Fibroblast of upper back skin (primary cell): ENCODE measurements around the gene VSIG4.
"Not testable (repeated sequence)": the region's sequence is repeated elsewhere in the genome, so short reads cannot be mapped to it uniquely, and the experiment has no call there.

Source experiments
- DNase-seq: peaks from one replicate; pipeline ENCODE4 v3.0.0-alpha.2; 2013

VSIG4 gene, protein sequence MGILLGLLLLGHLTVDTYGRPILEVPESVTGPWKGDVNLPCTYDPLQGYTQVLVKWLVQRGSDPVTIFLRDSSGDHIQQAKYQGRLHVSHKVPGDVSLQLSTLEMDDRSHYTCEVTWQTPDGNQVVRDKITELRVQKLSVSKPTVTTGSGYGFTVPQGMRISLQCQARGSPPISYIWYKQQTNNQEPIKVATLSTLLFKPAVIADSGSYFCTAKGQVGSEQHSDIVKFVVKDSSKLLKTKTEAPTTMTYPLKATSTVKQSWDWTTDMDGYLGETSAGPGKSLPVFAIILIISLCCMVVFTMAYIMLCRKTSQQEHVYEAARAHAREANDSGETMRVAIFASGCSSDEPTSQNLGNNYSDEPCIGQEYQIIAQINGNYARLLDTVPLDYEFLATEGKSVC

DNA sequence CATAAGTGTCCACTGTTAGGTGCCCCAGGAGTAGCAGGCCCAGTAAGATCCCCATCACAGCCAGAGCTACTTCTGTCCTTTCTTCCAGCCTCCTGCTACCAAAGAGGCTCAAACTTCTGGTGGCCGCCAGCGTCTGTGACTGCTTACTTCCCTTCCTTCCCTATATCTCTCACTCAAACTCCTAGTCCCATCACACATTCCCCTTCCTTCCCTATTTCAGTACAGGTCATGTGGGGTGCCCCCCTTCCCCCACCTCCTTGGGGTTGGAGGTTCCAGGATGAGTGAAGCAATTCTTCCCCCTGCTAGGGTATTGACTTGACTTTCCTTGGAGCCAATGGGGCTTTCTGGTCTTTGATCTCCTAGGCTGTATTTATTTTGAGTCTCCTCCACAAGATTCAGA is at the start of gene VSIG4:
TSS of gene VSIG4 (minus strand) at position 137 of the 400 bp plus-strand sequence. CDS start at position 55, 82 bp downstream.
- DNase-seq, result no peak

DNA sequence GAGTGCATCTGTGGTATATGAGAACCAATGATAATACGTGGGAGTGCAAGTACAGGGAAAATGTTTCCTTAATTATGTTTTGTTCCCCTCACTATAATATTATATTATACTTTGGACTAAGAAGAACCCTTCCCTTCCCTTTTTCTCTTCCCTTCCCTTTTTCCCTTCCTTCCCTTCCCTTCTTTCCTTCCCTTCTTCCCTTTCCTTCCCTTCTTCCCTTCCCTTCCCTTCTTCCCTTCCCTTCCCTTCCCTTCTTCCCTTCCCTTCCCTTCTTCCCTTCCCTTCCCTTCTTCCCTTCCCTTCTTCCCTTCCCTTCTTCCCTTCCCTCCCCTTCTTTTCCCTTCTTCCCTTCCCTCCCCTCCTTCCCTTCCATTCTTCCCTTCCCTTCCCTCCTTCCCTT is 36.9 kb upstream of the VSIG4 start:
- DNase-seq, result no peak

DNA sequence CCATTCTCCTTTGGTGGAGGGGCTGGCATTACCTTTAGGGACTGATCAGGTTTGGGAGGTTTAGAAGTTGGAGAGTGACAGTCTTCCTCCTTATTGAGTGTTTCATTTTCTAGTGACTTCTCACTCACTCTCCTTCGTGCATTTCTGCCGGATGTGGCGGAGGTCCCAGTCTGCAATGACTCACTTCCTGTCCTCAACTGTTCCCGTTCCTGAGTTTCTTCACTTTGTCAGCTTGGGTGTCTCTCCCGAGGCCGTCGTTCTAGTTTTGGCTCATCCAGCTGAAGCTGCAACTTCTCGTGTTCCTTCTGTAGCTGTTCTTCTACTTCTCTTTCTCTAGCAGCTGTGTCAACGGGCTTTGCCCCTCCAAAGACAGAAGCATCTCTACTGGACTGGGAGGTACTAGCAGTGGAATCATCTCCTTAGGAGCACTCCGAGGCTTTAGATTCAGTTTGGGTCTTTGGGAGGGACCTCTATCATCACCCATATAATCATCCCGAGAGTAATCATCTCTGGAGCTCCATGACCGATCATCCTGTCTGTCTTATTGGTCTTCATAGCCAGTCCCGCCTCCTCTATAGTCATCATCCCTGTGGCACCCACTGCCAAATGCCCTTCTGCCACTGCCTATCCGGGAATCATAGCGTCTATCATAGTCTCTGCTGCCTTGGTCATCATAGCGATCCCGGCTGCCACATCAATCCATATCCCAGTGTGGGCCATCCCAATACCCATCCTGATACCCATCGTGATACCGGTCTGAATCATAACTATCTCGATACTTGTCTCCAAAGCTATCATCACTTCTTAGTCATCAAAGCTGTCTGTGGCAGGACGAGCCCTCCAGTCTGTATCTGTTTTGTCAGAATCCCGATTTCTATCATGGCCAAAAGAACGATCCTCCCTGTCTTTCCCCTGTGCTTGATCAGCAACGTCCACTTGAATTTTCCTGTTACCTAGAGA is 35.3 kb upstream of the VSIG4 start:
- DNase-seq, result no peak

DNA sequence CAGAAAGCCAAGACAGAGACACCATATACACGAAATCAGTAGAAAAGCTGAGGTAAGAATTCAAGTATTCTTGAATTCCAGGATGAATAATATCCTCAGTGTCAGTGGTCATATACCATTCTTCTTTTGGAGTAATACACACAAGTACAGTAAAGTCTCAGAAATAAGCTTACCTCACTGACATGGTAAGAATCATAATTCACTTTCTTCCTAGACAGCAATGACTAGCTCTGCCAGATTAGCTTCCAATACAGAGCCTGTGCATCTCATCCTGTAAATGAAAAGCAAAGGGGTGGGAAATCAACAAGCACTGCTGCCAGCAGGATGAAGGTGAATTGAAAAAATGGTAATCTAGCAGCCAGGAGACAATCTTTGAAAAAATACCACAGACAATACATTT is 31.2 kb upstream of the VSIG4 start:
- no peak for DNase-seq

DNA sequence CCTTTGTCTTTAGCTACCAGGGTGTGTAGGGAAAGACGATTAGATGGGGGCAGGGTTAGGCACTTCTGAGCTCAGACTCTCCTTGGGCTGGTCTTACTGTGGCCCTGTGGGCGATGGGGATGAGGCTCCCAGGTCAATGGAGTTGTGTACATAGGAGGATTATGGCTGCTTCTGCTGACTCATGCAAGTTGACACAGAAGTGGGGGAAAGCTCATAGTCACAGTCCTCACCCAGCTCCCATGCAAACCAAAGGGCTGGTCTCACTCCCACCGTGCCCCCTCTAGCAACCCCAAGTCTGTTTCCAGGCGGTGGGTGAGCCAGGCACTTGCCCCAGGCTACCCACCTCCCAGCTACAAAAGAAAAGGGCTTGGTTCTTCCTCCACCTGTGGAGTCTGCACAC is 24.4 kb upstream of the VSIG4 start:
- no peak for DNase-seq

DNA sequence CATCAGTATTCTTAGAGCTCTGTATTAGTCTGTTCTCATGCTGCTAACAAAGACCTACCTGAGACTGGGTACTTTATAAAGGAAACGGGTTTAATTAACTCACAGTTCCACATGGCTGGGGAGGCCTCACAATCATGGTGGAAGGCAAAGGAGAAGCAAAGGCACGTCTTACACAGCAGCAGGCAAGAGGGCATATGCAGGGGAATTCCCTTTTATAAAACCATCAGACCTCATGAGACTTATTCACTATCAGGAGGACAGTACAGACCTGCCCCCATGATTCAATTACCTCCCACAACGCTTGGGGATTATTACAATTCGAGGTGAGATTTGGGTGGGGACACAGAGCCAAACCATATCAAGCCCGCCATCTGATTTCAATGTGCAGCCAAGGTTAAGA is 17.1 kb upstream of the VSIG4 start:
- not testable (repeated sequence) for DNase-seq

DNA sequence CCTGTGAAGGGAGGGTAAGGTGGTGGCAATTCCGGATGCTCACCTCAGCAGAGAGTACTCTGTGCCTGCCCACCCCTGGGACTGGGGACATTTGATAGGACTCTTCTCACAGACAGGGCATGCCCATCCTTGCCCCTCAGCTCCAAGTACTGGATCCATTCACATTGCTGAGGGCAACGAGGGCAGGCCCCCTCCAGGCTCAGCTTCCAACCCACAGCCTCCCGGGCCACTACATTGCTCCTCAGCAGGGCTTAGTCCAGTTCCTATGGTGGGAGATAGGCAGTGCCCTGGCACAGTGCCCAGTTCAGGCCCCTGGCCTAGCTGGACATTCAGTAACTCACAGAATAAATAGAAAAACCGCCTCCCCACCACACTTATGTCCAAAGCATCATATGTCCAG is 15.1 kb upstream of the VSIG4 start:
- DNase-seq, result no peak

DNA sequence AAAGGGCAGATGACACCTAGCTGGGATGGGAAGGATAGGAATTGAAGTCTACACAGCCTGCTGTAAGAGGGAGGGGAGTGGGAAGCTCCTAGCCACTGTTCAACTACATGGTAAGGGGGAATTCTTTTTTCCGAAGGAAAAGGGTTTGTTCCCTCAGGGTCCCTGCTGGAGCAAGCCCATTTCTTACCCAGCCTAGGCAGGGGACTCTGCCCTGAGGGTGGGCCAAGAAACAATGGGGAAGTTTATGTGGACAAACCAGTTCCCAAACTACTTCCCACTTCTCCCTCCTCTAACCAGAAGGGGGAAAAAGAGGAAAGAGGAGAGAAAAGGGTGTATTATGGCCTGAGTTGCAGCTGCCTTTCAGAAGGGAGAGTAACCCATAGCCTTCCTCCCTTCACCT is 13.5 kb upstream of the VSIG4 start:
- no peak for DNase-seq

DNA sequence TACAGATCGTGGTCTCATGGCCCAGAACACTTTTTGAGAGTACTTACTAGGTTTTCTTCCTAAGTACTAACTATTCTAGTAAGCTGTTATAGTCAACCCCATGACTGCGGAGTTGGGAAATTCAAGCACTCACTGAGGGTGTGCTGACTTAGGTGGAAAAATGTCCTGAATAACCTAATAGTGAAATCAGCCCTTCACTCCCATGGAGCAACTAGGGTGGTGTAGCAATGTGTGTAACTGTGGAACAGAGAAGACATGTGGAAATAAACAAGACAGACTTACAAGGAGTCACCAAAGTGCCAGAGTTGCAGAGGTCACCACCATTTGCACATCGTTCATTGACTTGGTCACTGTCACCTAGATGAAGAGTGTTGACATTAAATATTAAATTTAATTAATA is 12.1 kb upstream of the VSIG4 start:
- DNase-seq, result no peak

DNA sequence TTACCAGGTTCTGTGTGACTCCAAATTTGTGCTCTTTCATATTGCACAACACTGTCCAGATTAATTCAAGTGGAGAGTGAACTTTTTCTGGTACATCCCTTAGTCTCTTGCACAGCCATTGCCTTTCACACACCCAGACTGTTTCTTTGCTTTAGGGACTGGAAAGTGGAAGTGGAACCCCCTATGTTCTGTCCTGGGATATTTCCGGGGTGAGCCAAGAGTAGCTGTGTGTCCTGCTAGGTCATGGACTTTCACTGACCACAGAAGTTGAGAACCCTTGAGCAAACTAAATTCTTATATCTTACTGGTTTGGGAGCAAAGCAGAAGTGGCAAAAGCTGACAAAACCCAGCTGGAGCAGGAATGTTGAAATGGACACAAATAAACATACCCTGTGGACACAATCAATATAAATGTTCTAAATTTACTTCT is 10.3 kb upstream of the VSIG4 start:
- no peak for DNase-seq

DNA sequence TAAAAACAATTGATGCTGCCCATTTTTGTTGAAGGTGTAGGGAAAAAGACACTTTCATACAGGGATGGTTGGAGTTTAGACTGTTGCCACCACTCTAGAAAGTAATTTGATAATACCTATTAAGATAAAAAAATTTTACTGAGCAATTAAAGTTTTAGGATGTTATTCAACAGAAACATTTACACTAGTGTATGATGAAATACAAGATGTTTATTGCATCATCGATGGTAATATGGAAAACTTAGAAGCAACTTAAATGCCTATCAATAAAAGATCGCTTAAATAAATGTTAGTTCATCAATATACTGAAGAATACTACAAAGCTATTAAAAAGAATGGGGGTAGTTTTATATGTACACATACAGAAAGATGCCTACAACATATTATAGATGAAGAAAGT is 9.2 kb upstream of the VSIG4 start:
- no peak for DNase-seq

DNA sequence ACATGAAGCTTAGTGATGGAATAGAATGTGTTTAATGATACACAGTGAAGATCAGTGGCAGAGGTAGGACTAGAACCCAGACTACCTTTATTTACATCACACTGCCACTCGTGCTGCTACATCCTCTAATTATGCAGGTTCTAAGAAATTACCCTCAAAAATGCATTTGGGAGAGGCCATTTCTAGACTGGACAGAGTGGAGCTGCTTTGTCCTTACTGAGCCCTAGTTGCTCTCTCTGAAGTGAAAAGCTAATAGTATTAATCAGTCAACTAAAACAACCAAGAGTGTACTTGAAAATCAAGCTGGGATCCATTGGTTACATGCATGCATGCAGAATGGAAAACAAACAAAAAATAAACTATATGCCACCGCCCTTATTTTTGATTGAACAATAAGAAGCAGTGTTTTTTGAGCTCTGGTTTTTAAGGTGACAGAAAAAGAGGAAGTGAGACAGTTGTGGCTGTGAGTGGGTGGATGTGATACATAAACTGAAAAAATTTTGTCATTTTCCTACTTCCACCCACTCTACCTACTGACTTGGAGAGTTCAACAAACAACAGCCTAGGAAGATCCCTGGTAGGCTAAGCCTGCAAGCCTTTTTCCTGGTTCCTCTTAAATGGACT is 6.8 kb upstream of the VSIG4 start:
- no peak for DNase-seq

DNA sequence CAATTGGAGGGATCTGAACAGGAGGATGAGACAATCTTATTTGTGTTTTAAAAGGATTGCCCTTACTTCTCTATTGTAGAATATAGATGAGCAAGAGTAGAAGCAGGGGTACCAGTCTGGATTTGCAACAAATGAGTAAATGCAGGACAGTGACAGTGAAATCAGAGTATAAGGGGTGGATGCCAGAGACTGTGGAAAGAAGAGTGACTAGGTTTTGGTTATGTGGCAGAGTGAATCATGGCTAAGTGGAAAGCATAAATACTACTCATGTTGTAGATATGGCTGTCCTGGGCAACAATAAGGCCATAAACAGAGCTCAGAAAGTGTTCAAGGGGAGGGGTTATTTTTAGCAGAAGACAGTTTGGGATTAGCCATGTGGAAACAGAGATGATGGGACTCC is 6.0 kb upstream of the VSIG4 start:
- no peak for DNase-seq

DNA sequence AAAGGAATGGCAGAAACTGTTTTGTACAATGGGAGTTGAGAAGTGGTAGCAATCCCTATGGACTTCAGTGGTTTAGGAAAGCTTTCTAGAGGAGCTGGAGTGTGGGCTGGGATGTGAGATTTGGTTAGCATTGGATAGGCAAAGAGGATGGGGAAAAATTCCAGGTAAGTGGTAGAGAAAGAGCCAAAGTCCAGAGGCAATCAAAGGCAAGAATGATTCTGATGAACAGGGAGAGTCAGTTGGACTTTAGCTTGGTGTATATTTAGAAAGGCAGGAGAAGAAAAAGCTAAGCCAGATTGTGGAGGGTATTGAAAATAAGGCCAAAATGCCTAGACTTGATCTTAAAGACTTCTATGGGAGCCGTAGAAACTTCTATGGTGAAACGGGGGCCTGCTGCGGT is 3.7 kb upstream of the VSIG4 start:
- DNase-seq, result no peak

DNA sequence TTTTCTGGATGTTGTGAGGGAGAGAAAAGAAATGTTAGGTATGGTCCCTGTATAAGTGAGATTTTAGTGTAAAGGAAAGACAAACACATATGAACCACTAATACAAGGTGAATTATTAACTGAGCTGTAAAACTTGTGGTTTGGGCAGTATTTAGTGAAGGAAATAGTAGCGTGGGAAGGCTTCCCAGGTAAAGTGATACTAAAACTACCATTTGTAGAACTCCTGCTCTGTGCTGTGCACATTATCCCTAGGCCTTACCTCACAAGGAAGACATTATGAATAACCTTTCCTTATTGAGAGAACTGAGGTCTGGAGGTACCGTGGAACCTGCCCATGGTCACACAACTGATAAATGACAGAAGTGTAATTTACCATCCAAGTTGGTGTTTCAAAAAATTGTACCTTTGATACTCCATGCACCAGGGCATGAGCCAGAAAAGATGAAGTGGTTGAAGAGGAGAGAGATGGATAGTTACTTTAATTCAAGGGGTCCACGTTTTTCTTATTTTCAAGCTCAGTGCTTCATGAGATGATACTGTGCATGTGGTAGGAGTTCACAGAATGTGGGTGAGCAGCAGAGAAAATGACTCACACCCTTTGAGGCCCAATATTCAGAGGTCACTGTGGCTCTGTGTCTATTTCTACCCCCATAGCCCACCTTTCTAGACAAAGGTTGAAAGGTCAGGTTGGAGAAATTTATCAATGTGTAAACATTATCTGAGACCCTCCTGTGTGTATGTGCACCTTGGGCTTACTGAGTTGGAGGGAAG is 2.6 kb upstream of the VSIG4 start:
- no peak for DNase-seq

DNA sequence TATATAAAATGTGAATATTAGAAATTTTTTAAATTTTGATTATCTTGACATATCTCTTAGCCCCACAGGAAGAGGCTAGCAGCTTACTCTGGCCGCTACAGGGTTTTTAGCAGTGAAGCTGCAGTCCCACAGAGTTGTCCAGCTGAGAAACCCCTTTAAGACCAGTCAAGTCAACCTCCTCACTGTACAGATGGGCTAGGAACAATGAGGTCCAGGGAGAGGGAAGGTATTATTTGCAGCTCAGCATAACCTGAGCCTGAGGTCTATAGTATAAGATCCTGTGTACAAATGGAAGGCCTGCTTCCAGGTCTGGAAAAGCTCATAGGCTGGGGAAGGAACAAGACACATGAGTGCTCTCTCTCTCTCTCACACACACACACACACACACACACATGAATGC is 1.8 kb downstream of the VSIG4 start:
- DNase-seq, result no peak

DNA sequence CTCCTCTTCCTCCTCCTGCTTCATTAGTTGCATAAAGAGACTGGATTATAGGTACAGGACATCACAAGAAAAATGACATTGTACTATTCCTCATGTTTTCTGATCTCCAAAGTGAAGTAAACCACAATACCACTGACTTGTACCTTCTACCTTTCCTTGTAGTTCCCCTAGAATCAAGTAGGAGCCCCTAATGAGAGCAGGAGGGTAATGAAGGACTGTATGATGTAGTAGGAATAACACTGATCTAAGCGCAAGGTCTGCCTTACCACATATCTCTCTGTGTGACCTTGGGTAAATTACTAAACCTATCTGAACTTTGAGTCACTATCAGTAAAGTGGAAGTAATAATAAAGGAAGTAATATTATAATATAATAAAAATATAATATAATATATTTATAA is 3.6 kb downstream of the VSIG4 start:
- no peak for DNase-seq

DNA sequence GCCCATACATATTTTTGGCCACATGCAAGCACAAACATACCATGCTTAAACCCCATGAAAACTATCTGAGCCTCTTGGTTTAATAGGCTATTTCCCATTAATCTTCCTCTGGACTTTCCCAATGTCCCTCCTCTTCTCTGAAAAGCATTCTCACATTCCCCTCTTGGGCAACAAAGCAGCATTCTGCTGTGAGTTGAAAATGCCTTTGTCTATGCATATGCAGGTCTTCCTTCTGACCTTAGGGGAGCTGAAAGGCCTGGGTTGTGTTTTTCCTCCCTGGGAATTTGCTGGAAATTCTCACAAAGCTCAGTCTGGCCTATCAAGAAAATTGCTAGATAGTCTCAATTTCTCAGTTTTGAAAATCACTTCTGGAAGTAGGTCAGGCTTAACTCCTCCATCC is 4.2 kb downstream of the VSIG4 start:
- DNase-seq, result no peak

DNA sequence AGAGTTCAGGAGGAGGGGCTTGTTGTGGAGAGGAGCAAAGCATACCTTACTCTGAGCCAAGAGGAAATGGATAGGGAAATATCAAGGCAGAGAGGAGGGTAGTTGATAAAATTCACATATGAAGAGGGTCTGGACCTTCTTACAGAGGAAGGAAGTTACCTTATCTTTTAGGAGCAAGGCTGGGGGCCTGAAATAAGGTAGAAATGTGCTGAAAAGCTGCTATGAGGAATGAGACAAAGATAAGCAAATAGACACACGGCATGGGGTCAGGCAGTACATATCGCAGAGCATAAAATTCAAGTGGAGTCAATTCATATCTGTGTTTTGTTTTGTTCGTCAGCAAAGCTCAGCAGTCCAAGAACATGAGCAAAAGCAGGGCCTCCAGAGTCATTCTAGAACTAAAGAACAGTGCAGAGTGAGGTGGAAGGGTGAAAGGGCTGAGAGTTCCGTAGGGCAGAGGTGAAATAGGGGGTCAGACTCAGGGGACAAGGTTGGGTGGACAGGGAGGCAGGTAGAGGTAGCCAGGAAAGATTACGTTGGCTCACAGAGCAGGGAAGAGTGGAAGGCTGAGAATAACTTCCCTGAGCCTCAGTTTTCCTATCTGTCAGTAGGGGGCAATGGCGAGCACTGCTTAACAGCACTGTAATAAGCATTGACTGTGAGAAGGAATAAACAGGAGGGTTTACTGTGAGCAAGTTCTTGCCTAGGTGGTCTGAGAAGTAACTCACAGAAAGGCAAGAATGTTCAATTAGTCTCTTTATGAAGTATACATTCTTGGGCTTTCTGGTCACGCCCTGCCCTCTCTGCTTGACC is 9.2 kb downstream of the VSIG4 start:
- DNase-seq, result peak; percentile 4

DNA sequence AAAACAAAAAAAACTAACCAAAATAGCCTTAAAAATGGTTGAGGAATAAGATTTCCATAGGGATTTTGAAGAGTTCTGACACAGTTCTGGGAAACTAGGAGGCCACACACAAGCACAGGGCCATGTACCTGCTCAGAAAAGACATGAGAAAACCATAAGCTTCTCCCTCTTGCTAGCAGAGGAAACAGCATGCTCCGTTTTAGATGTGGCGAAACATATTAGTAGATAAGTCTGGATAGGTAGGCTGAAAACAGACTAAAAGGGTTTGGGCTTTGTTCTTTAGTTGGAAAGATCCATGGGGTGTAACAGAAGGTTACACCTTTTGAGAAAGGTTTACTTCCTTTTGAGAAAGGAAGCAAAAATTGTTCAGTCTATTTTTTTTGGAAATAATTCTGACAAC is 10.9 kb downstream of the VSIG4 start:
- DNase-seq, result no peak

DNA sequence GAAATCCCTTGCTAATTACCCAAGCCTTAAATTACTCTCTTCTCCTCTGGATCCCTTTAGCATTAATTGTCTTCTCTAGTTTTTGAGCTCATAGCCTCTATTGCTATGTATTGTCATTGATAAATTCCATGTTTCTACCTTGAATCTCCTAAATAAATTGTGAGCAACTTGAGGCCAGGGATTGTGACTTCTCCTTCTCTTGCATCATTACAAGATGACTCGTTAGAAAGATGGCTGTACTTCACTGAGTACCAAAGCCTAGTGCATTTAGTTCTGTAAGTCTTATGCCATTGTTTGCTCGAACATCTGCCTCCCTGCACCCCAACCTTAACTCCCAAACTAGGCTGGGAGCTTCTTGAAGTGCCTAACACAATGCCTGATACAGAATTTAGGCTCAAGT is 15.3 kb downstream of the VSIG4 start:
- DNase-seq, result no peak

DNA sequence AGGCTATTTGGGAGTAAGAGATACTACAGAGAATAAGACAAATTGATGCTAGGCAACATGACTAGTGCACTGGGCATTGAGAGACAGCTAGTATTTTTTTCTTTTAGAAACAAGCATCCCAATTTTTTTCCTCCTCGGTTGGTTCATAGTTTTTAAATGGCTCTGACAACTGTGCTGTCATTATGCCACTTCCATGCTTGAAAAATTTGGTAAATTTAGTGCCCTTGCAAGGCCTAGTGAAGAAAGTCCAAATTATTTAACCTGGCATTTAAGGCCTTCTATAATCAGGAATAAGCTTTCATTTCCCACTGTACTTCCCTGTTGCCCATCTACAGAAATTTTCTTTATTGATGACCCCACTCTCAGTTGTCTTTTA is 15.8 kb downstream of the VSIG4 start:
- no peak for DNase-seq
